ENCODE data around the gene GDPD4. TPM values are rescaled to one million over a fixed set of nuclear protein-coding genes. Genes with fewer than 3 reads are reported as not detected.
A peak's percentile ranks its signal among the peaks of the same experiment; 100 is the strongest.

The GDPD4 gene
- total and polyA plus RNA-seq, 10 of the 15 experiments (the other 5 are each of a cell fraction or from before 2014, with no cell fraction given): 0.23 TPM; not detected in 9

- TF ChIP-seq, protein P1, sequence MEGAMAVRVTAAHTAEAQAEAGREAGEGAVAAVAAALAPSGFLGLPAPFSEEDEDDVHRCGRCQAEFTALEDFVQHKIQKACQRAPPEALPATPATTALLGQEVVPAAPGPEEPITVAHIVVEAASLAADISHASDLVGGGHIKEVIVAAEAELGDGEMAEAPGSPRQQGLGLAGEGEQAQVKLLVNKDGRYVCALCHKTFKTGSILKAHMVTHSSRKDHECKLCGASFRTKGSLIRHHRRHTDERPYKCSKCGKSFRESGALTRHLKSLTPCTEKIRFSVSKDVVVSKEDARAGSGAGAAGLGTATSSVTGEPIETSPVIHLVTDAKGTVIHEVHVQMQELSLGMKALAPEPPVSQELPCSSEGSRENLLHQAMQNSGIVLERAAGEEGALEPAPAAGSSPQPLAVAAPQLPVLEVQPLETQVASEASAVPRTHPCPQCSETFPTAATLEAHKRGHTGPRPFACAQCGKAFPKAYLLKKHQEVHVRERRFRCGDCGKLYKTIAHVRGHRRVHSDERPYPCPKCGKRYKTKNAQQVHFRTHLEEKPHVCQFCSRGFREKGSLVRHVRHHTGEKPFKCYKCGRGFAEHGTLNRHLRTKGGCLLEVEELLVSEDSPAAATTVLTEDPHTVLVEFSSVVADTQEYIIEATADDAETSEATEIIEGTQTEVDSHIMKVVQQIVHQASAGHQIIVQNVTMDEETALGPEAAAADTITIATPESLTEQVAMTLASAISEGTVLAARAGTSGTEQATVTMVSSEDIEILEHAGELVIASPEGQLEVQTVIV (IDR thresholded peaks at IDR 0.05; ENCODE audit: borderline replicate concordance, partially characterized antibody): no peak
- TF ChIP-seq, protein P2, sequence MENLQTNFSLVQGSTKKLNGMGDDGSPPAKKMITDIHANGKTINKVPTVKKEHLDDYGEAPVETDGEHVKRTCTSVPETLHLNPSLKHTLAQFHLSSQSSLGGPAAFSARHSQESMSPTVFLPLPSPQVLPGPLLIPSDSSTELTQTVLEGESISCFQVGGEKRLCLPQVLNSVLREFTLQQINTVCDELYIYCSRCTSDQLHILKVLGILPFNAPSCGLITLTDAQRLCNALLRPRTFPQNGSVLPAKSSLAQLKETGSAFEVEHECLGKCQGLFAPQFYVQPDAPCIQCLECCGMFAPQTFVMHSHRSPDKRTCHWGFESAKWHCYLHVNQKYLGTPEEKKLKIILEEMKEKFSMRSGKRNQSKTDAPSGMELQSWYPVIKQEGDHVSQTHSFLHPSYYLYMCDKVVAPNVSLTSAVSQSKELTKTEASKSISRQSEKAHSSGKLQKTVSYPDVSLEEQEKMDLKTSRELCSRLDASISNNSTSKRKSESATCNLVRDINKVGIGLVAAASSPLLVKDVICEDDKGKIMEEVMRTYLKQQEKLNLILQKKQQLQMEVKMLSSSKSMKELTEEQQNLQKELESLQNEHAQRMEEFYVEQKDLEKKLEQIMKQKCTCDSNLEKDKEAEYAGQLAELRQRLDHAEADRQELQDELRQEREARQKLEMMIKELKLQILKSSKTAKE (IDR thresholded peaks at IDR 0.05; ENCODE audit: low read depth, poor library complexity, severe bottlenecking): no peak
Measured at GRCh38 chr11:77170107-77170506, 131.4 kb downstream of the GDPD4 start (continued).

DNA sequence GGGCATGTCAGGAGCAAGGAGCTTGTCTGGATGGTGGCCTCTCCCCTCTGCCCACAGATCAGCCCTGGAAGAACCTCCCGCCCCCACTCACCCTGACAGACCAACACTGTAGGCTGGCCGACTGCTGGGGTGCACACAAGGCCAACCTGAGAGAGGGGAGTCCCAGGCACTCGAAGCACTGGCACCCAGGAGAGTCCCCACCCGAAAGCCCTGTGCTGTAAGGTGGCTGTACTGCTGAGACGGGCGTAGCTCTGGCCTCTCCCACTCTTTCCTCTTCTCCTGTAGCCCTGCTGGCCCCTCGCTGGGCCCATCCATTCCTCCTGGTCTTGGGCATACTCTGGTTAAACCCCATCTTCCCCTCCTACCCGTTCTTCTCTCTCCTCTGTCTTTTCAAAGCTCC, 133.7 kb downstream of the GDPD4 start:
- in situ Hi-C loops (cut with MboI): no loop called here

More for the DNA sequence above, 133.7 kb downstream of the GDPD4 start:
- Histone ChIP-seq H3K9ac (ENCODE audit: control insufficient read depth, insufficient read depth, low read length) (no peak overlapping the region), H4K20me1 (ENCODE audit: control insufficient read depth, insufficient read depth) (no peaks in the 10 kb centered on the region), H3K27ac (ENCODE audit: control insufficient read depth, insufficient read depth) (no peak overlapping the region), H2AFZ (ENCODE audit: control insufficient read depth, low read depth, low read length) (no peak overlapping the region), H3K79me2 (ENCODE audit: control insufficient read depth, insufficient read depth, low read length) (no peaks in the 10 kb centered on the region), H3K4me3 (no peak overlapping the region), H3K36me3 (ENCODE audit: control insufficient read depth in 2 of 2, insufficient read depth in 2 of 2, low read length in 1 of 2) (no peaks in the 10 kb centered on the region), H3K9me3 (replicated peaks; ENCODE audit: control insufficient read depth, insufficient read depth, low read length) (no peaks in the 10 kb centered on the region), H3K27me3 (replicated peaks in 1 of 2; ENCODE audit: control insufficient read depth in 2 of 2, insufficient read depth in 2 of 2, low read length in 1 of 2) (no peaks in the 10 kb centered on the region; a peak in 1 of 4 replicates), H3K4me1 (ENCODE audit: control insufficient read depth, insufficient read depth, low read length) (no peaks in the 10 kb centered on the region), H3K4me2 (ENCODE audit: control insufficient read depth, insufficient read depth) (no peak overlapping the region)
- 17% methylated on average over 8 of the region's 8 CpGs for WGBS (ENCODE audit: insufficient coverage, insufficient replicate concordance, low lambda C conversion rate, missing lambda C conversion rate)
- peak; percentile 27; the same call in 1 of the 3 replicates for ATAC-seq
- SMC1A ChIA-PET (ENCODE audit: uncharacterized antibody, unreplicated experiment): no interaction called here
- intact Hi-C loops (cut with micrococcal nuclease; ENCODE audit: unreplicated experiment): no loop called here
- DNase-seq (ENCODE audit: low read depth, low spot score): no peak
- CTCF ChIA-PET: interaction anchor here (0.5 kb wide), 1 partner anchor 314 kb away, joined by 3 read pairs; no protein-coding TSS in a partner anchor
- TF ChIP-seq CHD1 (IDR thresholded peaks at IDR 0.05; ENCODE audit: low read depth, low read length) (no peak), SREBF1 (IDR thresholded peaks at IDR 0.05; ENCODE audit: low read length) (no peak), EGR1 (IDR thresholded peaks at IDR 0.05; ENCODE audit: borderline replicate concordance in 1 of 2, low read depth in 2 of 2, low read length in 2 of 2) (no peak), EED (IDR thresholded peaks at IDR 0.05; ENCODE audit: low read depth) (no peak), SUPT20H (IDR thresholded peaks at IDR 0.05; ENCODE audit: borderline replicate concordance, control insufficient read depth, low read depth, low read length) (no peak), ZBTB4 (CRISPR knock-in tag; IDR thresholded peaks at IDR 0.05) (no peak), KDM1A (IDR thresholded peaks at IDR 0.05; ENCODE audit: borderline replicate concordance) (no peak)
- no peak for FAIRE-seq
- no TSS peak for BruUV-seq (replicated peaks)
- RAD21 ChIA-PET (ENCODE audit: unreplicated experiment): no interaction called here
- POLR2A ChIA-PET: no interaction called here

Data from GM12878 (cell line).